GM19438 (cell line): Measurements from ENCODE around the gene ZNF536.
"Not testable (repeated sequence)": the region's sequence is repeated elsewhere in the genome, so short reads cannot be mapped to it uniquely, and the experiment has no call there.

Experiments used
- ATAC-seq: cut with Tn5 transposase; IDR thresholded peaks from one replicate; pipeline ENCODE4 v1.9.1; 2021; ENCODE audit warnings: low read depth; ENCODE audit not compliant: unreplicated experiment

Gene ZNF536

DNA sequence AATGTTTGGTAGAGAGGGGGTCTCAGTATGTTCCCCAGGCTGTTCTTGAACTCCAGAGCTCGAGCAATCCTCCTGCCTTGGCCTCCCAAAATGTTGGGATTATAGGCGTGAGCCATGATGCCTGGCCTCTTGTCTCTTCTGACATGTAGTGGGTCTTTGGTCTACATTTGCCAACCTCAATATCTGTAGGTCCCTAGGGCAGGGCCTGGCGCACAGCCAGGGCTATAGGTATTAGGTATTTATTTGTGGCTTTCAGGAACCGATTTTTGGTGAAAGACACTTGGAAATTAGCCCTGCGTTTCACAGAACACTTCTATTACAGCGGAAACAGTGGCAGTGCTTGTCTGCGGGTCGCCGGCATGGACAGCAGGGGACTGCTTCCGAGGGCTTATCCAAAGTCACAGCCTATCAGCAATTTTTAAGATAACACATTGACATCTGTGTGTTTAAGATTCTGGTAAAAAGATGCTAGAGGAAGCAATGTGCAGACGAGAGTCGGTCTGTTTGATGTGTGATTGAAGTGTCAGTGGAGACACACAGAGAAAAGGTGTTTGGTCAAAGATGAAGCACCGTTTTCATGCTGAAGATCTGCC, 14.5 kb downstream of the ZNF536 start:
- ATAC-seq, result no peak

DNA sequence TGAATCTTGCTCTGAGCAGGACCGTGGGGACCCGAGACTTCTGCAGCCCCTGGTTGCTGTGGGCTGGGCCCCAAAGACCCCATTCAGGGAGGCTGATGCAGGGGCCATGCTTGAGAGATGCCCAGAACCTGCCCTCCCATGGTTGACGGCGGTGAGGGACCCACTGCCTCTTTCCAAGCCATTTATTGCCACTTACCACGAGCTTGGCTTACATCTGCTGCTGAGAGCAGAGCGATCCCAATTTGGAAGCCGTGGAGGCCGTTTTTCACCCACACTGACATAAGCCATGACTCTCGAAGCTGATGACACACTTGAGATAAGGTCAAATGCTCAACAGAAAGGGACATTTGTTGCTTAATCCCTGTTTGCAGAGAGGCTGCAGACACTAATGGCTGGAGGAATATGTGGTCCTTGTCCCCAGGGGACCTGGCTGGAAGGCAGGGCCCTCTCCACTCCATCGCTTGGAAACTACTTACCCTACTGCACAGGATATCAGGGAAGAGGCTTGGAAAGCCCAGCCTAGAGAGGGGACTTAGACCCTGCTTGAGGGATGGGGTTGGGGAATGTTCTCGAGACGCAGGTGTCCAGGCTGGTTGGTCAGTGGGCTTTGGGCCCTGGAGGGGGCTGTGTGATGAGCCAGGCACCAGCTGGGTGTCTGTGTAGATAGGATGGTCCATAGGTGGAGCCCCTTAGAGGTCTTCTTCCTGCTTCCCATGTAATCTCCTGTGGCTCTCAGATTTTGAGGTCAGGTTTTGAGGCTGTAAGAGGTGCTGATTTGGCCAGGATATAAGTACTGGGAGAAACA, 15.3 kb downstream of the ZNF536 start:
- ATAC-seq, result no peak

DNA sequence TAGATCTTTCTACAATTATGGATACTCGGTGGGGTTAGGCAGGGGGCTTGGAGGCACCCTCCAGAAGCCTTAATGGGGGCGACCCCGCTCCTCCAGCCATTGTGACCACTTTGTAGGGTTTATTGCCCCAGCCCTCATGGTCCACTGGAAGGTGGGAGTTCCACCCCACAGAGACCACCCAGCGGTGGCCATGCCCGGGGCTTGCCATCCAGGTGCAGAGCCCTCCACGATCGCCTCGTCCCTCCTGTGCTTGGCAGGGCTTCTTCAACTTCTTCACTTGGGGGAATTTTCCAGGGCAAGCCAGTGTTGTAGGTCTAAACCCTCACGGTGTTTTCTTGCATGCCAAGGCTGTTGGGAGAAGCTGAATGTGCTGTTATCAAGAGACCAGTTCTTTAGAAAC, 16.1 kb downstream of the ZNF536 start:
- no peak for ATAC-seq

DNA sequence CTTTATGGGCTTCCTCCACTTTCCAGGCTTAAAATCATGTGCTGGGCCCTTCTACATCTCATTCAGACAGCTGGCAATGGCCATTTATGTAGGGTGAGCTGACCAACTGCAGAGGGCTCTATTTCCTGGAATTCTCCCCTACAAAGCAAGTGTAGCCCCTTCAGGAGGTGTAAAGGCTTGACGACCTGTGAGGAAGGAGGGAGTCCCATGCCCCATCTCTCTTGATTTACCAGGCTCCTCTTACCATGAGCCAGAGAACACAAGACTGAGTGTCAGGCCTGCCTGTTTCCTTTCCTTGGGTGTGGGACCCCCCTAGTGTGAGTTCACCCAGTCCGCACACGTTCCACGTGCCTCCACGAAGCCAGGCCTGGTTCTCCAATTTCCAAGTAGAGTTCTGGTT, 16.6 kb downstream of the ZNF536 start:
- ATAC-seq, result no peak

DNA sequence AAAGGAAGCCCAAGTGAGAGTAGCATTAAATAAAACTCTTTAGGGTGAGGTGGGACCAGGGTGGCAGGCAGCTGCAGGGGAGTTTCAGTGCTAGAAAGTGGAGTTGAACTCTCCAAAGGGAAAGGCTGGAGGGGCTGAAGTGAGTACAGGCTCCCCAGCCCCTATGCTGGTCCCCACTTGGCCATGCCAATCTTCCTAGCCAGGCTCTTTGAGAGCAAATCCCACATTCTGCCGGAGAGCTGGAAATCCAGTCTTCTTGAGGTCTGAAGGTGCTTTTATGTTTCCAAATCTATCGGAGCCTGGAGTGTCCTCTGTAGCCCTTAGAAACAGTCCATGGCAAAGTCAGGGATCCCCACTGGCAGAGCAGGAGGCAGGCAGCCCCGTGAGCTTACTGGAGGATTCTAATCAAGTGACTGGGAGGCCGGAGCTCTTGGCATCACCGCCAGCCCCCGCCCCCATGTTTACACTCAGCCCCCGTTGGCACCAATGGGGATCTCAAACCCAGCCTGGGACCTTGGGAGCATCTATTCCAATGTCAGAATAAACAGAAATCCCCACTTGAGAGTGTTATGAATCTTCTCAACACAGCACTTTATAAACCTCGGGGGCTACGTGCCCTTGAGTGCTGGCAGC, 18.3 kb downstream of the ZNF536 start:
- no peak for ATAC-seq

DNA sequence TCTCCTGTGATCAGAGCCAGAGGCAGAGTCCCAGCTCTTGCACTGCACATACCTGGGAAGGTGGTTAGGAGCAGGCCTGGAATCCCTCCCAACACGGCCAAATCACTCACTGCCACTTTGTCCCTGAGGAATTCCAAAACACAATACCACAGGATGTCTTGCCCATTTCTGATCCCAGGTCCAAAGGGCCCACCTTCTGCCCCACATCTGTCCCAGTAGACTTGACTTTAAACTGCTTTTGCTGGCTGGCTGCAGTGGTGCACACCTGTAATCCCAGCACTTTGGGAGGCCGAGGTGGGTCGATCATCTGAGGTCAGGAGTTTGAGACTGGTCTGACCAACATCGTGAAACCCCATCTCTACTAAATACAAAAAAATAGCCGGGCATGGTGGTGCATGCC, 18.9 kb downstream of the ZNF536 start:
- no peak for ATAC-seq

DNA sequence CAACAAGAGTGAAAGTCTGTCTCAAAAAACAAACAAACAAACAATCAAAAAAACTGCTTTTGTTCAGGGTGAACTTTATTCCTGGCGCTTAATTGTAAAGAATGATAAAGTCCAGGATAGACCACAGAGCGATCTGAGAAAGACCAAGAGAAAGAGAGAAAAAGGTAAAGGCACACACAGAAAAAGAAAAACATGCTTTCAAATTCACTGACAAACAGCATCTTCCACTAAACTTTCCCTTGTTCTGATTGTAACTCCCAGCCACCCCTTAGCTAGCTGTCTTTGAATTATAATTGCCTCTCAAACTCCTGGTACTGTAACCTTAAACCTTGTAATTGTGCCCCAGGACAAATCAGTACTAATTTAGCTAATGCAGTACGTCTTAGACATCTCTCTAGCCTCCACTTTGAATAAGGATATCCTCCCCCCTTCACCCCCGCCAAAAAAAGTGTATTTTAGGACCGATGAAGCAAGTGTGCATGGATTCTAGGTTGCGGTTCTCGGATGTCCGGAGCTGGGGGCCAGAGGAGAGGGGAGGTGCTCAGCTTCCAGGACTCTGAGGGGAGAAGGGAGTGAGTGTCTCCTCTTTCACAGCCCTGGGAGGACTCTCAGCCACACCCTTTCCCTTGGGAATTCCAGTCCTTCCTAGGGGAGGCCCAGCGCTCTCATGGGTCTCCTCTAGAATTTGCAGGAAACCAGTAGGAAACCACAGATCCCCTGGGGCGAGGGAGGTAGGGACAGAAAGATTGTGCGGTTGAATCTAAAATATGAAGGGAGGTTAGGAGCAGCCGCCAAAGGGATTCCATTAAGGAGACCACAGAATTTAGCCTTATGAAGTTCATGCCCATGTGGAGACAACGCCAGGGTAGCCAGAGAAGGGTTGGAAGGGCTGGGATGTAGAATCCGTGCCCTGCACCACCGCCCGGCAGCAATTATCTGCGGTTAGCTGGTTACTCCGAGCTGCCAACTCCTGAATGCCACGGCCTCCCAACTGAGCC, 19.7 kb downstream of the ZNF536 start:
- no peak for ATAC-seq

DNA sequence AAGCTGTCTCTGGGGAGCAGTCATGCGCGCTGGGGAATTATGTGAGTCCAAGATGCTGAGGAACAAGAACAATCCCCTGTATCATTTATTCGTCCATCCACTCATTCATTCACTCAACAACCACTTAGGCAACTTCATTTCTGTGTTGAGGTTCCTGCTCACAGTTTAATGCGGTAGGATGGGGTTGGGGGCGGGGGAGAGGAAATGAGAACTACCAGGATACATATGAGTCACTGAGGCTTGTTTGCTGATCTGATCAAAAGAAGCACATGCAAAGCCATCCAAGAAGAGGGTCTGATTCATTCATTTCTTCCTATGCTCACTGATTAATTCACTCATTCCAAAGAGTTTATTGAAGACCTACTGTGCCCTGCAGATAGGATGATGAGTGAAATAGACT, 20.9 kb downstream of the ZNF536 start:
- ATAC-seq, result no peak

DNA sequence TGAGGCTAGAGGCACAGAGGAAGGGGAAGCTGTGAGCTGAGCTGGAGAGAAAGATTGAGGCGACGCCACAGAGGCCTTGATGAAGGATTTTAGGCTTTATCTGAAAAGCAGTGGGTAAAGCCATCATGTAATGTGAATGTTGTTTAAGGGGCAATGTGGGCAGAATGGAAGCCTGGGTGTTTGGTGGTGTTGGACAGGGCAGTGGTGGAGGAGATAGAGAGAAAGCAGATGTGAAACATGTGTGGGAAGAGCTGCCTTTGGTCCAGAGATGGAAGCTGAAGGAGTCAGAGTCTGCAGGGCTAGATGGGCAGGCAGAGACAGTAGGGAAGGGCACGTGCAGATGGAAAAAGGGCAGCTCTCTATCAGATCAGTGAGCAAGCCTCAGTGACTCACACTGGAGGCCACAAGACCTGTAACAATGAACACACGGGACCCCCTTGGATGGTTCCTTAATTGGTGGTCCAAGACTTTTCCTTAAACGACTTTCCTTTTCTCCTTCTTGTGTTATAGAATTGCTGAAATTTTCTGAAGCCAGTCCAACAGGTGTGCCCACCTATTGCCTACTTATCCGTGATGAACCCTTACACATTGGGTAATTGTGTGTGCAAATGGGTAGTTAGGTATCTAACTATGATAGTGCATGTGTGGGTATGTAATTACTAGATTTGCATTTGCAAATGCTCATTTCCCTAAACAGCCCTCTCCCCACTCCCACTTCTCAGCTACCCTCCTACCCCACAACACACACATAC, 21.7 kb downstream of the ZNF536 start:
- ATAC-seq, result no peak

DNA sequence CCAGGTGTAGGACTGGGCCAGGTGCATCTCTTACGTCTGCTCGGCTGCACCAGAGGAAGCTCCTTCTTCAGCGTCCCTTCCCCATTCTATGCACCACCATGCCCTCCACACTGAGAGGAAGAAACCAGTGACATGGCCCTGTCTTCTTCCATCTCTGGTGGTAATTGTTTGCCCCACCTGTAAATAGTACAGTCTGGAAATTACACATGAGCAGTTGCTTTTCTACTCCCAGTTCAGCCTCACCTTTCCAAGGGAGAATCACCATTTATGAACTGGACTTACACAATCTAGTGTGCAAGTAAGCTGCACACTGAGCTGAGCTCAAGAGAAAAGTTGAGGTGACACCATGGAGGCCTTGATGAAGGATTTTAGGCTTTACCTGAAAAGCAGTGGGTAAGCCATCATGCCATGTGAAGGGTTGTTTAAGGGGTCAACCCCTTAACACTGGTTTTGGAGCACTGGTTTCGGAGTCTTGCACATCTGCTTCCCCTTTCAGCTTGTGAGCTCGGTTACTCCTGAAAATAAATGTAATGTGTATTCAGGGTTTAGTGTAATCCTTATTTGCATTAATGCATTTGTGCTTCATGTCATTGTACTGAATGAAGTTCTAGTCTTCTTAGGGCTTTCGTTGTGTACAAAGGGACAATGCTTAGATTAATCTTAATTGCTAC, 22.4 kb downstream of the ZNF536 start:
- no peak for ATAC-seq

DNA sequence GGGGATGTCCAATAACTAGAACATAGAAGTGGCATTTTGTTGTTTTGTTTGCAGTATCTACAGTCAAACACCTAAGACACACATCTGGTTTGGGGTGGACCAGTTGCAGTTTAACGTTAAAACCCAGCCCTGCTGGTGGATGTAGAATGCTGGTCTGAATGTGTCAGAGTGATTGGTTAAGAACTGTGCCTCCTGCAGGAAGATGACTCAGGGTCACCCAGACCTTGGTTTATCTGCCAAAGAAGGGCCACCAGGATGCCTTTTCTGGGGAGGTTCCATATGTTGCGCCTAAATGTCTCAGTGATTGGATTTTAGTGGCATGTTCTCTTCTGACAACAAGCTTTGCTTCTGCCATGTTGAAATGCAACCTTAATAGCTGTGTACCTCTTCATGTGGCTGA, 23.1 kb downstream of the ZNF536 start:
- no peak for ATAC-seq

DNA sequence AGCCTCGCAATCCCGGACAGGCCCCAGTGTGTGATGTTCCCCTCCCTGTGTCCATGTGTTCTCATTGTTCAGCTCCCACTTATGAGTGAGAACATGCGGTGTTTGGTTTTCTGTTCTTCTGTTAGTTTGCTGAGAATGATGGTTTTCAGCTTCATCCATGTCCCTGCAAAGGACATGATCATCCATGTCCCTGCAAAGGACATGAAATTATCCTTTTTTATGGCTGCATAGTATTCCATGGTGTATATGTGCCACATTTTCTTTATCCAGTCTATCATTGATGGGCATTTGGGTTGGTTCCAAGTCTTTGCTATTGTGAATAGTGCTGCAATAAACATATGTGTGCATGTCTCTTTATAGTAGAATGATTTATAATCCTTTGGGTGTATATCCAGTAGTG, 26.4 kb downstream of the ZNF536 start:
- not testable (repeated sequence) for ATAC-seq

DNA sequence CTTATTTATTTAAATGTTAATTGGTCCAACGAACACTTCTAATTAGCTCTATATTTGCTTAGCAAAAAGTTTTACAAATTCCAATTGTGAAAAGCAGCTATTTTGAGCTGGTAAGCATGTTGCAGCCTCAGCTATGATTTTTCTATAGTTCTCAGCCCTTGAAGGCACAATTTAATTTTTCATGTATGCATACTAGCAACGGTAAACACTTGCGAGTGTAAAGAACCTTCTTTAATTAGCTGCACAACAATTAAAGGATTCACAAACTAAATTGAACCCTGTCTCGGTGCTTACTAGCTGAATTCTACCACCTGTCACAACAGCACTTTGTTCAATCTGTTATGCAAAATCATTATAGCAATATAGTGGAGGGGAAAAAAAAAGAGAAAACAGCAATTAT, 29.8 kb downstream of the ZNF536 start:
- ATAC-seq, result no peak

DNA sequence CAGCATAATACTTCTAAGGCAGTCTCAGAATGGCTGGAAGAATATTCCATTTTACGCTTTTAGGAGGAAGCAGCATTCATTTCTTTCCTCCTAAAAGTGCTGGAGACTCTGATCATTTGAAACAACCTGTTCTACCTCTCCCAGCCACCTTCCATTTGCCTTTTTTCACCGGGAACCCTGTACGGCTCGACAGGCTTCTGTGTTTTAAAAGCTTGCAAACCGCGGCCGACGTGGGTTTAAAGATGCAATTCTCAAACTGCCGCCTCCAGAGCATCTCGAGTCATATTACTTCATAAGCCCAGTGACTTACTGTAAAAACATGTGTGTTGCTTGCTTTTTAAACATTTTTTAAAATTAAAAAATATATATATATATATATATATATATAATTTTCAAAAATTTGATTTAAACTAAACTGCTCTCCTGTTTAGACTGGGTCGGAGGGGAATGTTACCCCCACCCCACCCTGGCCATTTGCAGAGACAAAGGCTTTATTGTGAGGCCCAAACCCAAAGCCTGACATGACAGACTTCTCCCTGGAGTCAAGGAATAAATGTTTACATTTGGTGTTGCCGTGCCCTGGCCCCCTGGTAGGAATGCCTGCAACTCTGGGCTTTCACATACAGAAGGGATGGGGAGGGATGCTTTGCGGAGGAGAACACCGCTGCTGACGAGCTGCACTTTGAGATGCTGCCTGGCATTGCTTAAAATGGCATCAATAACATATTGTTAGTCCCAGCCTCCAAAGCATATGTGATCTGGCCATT, 30.4 kb downstream of the ZNF536 start:
- no peak for ATAC-seq

DNA sequence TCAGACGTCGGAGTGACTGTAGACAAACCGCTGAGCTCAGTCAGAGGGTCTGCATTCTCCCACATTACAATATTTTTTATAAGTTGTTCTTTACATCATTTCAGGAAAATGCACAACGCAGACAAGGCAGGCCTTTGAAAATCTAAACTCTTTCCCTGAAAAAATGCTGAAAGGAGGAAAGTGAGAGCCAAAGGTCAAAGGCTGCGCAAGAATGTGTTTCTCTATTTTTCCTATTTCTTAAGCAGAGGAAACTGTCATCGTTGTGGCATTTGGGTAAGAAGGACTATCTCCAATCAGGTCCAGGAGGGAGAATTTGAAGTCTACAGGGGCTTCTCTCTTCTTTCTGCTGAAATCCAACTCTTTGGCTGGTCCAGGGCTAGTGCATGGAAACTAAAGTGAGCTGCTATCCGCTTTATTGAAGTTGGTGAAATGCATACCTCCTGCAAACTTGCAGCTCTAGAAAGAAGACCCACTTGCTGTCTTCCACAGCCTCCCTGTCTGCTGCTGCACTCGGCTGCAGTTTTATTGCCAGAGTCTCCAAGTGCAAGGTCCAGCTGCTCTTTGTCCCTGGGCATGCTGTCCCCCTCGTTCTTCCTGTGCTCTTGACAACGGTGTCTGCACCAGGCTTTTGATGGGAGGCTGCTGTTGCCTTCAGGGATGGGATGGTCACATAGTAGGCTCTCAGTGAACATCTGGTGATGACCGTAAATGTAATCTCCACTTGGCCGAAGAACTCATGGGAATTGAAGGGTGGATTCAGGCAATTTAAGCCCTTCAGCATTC, 31.2 kb downstream of the ZNF536 start:
- ATAC-seq, result no peak

DNA sequence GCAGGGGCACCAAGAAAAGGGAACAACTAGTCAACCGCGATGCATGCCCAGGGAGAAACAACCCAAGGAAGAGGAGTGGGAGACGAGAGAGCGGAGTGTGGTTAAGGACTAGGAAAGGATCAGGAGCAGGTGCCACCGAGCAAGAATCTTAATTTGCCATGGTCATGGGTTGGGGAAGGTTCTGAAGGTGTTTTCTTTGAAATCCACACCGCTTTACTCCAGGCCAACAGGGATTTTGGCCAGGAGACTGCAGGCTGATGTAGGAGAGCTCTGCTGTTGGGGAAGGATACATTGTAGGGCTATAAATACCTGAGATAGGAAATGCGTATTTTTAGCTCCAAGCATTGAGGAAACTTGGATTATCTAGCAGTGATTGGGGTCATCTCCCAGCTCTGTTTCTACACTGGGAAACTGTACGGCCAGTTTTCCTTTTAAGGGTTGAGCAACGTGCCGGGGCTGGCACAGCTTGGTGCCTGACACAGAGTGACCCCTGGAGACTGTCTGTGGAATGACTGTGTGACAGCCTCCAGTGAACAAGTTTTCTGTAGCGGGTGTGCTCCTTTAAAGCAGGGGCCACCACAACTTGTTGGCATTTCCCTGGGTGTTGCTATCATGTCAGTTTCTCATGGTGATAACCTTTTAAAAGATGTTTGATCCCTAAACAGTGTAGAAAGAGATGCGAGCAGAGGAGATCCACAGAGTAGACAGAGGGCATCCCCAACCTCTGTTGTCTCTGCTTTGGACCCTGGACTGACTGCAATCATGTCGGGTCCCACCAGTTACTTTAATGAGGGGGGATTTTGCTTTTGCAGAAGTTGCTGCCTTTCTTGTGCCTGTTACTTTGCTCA, 34.3 kb downstream of the ZNF536 start:
- no peak for ATAC-seq

DNA sequence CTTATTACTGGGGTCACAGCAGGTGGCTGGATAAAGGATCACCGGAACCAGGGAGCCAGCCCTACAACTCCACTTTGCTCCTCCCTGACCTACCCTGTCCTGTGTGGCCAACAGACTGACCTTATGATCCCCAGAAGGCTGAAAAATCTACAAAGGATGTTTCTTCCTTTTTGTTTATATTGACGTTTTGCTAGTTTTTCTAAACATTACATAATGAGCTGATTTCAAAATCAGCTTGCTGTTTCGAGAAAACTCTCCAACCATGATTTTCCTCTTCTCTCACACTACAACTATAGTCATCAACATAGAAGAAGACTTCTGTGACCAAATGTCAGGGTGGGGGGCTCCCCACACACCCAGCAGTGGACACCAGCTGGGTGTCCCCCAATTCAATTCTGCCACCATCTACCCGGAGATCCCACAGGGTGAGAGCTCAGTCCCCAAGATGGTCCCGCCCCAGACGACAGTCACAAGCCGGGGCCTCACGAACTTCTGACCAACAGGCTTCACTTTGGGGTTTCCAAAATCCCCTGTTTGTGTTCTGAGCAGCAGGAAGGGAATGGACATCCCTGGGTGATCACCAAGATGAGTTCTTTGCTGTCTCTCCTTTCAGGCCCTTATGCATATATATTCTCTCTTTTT, 35.0 kb downstream of the ZNF536 start:
- no peak for ATAC-seq
